Caco-2 (cell line): Measurements from ENCODE around the gene GFOD1. TPM values are rescaled to one million over a fixed set of nuclear protein-coding genes. Genes with fewer than 3 reads are reported as not detected.

Experiments
- BruUV-seq: library from RNA; stranded (reverse); fragments of 400-500 nt; replicated peaks from 2 replicates; lab custom pipeline; 2021; lab: Mats Ljungman, UMichigan
- CTCF ChIA-PET: fragments of 300-600 bp; sonication (Branson Sonifier 250); formaldehyde crosslinking; loops from one replicate; lab custom pipeline; 2022; ENCODE audit warnings: antibody characterized with exemption; lab: Charles Lee
- POLR2A ChIA-PET: fragments of 300-600 bp; sonication (Branson Sonifier 250); formaldehyde crosslinking; loops from one replicate; lab custom pipeline; 2022; ENCODE audit warnings: antibody characterized with exemption; lab: Charles Lee
- DNase-seq, 2 experiments: peaks; one replicate each; pipeline versions ENCODE4 v3.0.0 to v3.0.0-alpha.2; 2020 to 2022
- H3K27me3 ChIP-seq: replicated peaks from 2 replicates; pipeline ENCODE4 v1.6.0; 2011; ENCODE audit warnings: low read length; ENCODE audit not compliant: control insufficient read depth, insufficient read depth
- H3K36me3 ChIP-seq: 2 replicates; pipeline ENCODE4 v1.5.1; 2011; ENCODE audit warnings: low read length; ENCODE audit not compliant: control insufficient read depth, insufficient read depth
- H3K4me1 ChIP-seq: fragments of 250-450 bp; sonication (Bioruptor Pico); 2 replicates; pipeline ENCODE4 v1.5.1; 2020; ENCODE audit warnings: mild to moderate bottlenecking
- H3K4me3 ChIP-seq: 2 replicates; pipeline ENCODE4 v1.5.1; 2011; ENCODE audit warnings: low read depth, mild to moderate bottlenecking, control low read depth, low read length
- H3K9me3 ChIP-seq: fragments of 250-450 bp; sonication (Bioruptor Pico); 2 replicates; pipeline ENCODE4 v1.5.1; 2020; ENCODE audit warnings: mild to moderate bottlenecking, moderate library complexity
- H3K27ac Mint-ChIP-seq: one replicate; pipeline ENCODE4 v1.8.0; 2022; ENCODE audit warnings: mixed read lengths; ENCODE audit not compliant: unreplicated experiment
- H3K27me3 Mint-ChIP-seq: one replicate; pipeline ENCODE4 v1.8.0; 2022; ENCODE audit warnings: mixed read lengths; ENCODE audit not compliant: insufficient read depth, unreplicated experiment
- H3K36me3 Mint-ChIP-seq: one replicate; pipeline ENCODE4 v1.8.0; 2022; ENCODE audit warnings: mild to moderate bottlenecking, mixed read lengths; ENCODE audit not compliant: insufficient read depth, unreplicated experiment
- H3K4me1 Mint-ChIP-seq: one replicate; pipeline ENCODE4 v1.8.0; 2022; ENCODE audit warnings: low read depth, mixed read lengths; ENCODE audit not compliant: unreplicated experiment
- H3K4me3 Mint-ChIP-seq: one replicate; pipeline ENCODE4 v1.8.0; 2022; ENCODE audit warnings: mild to moderate bottlenecking, moderate library complexity, mixed read lengths; ENCODE audit not compliant: unreplicated experiment
- H3K9me3 Mint-ChIP-seq: one replicate; pipeline ENCODE4 v1.8.0; 2022; ENCODE audit warnings: mixed read lengths; ENCODE audit not compliant: unreplicated experiment
- intact Hi-C: fragments of 100-400 bp; cut with micrococcal nuclease; formaldehyde crosslinking; loops from one replicate; pipeline ENCODE4 v1.10.0; 2022; ENCODE audit not compliant: unreplicated experiment
- total RNA-seq: library from RNA; stranded (reverse); gene quantifications from 2 replicates; pipeline ENCODE4 v1.2.3, GENCODE V29; 2022
- TF ChIP-seq, protein P1 (sequence below), 2 experiments: fragments of 200-600 bp in 1 of 2; IDR thresholded peaks; 1 replicate in 1 of 2; 2 replicates in 1 of 2; pipeline versions ENCODE4 v1.5.1 to v1.8.0; 2011 to 2022; ENCODE audit warnings: antibody characterized with exemption in 1 of 2, control low read depth in 1 of 2, inconsistent platforms in 1 of 2, low read depth in 1 of 2, low read length in 1 of 2, mild to moderate bottlenecking in 1 of 2, moderate library complexity in 1 of 2; ENCODE audit not compliant: insufficient read depth in 1 of 2, severe bottlenecking in 1 of 2, unreplicated experiment in 1 of 2

The GFOD1 gene
- total RNA-seq, 1 experiment from 2014 or later: 0.84 TPM

DNA sequence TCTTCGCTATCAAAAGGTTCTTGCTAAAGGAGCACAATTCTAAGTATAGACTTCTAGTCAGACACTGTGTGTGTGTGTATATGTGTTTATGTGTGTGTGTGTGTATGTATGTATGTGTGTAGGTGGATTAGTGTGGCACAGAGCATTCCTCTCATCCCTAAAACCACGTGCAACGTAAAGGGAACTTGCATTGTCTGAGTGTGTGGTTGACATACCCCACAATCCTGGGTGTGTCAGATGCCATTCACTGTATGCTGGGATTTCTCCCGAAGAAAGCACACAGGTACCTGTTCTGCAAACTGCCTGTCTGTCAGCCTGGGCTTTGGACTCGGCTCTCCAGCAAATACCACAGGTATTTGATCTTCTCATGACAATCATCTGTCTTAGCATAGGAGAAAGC is 116.8 kb downstream of the GFOD1 start:
- BruUV-seq: no TSS peak
- POLR2A ChIA-PET: no interaction called here
- H3K9me3 Mint-ChIP-seq: no peaks in the 10 kb centered on the region
- Histone ChIP-seq H3K4me3 (no peak overlapping the region), H3K4me1 (no peaks in the 10 kb centered on the region), H3K9me3 (no peaks in the 10 kb centered on the region), H3K36me3 (no peaks in the 10 kb centered on the region), H3K27me3 (no peaks in the 10 kb centered on the region)
- intact Hi-C loops: no loop called here
- peaks cover 6% of the 10 kb centered on the region for H3K27me3 Mint-ChIP-seq
- DNase-seq: peak in 1 of 2 experiments; percentile 30
- CTCF ChIA-PET: no interaction called here
- TF ChIP-seq, protein P1, sequence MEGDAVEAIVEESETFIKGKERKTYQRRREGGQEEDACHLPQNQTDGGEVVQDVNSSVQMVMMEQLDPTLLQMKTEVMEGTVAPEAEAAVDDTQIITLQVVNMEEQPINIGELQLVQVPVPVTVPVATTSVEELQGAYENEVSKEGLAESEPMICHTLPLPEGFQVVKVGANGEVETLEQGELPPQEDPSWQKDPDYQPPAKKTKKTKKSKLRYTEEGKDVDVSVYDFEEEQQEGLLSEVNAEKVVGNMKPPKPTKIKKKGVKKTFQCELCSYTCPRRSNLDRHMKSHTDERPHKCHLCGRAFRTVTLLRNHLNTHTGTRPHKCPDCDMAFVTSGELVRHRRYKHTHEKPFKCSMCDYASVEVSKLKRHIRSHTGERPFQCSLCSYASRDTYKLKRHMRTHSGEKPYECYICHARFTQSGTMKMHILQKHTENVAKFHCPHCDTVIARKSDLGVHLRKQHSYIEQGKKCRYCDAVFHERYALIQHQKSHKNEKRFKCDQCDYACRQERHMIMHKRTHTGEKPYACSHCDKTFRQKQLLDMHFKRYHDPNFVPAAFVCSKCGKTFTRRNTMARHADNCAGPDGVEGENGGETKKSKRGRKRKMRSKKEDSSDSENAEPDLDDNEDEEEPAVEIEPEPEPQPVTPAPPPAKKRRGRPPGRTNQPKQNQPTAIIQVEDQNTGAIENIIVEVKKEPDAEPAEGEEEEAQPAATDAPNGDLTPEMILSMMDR (IDR thresholded peaks at IDR 0.05; ENCODE audit: insufficient read depth in 1 of 2, low read depth in 1 of 2, low read length in 1 of 2, severe bottlenecking in 1 of 2, unreplicated experiment in 1 of 2): no peak
- H3K36me3 Mint-ChIP-seq: no peaks in the 10 kb centered on the region
- peaks cover 8% of the 10 kb centered on the region for H3K4me1 Mint-ChIP-seq
- no peak overlapping the region for H3K4me3 Mint-ChIP-seq
- H3K27ac Mint-ChIP-seq: peak overlapping the region; percentile 25

DNA sequence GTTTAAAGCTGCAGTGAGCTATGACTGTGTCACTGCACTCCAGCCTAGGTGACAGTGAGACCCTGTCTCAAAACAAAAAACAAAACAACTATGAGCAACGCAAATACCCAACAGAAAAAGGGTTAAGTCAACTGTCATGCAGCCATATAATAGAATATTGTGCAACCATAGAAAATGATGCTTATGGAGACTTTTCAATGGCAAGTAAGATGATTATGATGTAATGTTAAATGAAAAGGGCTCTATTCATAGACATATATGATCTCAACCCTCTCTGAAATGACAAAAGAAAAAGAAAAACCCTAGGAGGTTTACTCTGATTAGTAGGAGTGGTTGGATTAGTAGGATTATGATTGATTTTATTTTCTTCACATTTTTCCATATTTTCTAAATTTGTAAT is 117.8 kb downstream of the GFOD1 start:
- Histone ChIP-seq H3K4me3 (no peak overlapping the region), H3K36me3 (no peaks in the 10 kb centered on the region), H3K9me3 (no peaks in the 10 kb centered on the region), H3K27me3 (no peaks in the 10 kb centered on the region), H3K4me1 (no peaks in the 10 kb centered on the region)
- ChIA-PET POLR2A (no interaction called here), CTCF (no interaction called here)
- no peak overlapping the region for H3K27ac Mint-ChIP-seq
- H3K27me3 Mint-ChIP-seq: peaks cover 6% of the 10 kb centered on the region
- no TSS peak for BruUV-seq
- peaks cover 8% of the 10 kb centered on the region for H3K4me1 Mint-ChIP-seq
- intact Hi-C loops: no loop called here
- H3K36me3 Mint-ChIP-seq: no peaks in the 10 kb centered on the region
- TF ChIP-seq, protein P1 (IDR thresholded peaks at IDR 0.05; ENCODE audit: insufficient read depth in 1 of 2, low read depth in 1 of 2, low read length in 1 of 2, severe bottlenecking in 1 of 2, unreplicated experiment in 1 of 2): no peak
- H3K9me3 Mint-ChIP-seq: no peaks in the 10 kb centered on the region
- DNase-seq: no peak
- no peak overlapping the region for H3K4me3 Mint-ChIP-seq

DNA sequence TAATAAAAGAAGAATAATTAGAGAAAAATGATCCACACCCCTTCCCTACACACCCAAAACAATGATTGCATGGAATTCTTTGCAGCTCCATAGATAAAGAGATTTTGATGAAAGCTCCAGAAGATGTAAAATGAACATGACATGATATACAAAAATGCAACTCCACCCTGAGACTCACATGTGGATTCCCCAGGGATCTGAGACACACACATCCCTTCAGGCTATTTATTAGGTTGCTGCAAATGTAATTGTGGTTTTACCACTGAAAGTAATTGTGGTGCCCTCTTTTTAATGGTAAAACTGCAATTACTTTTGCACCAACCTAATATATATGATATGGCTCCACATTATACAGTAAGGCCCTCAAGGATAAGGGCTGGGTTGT is 118.7 kb downstream of the GFOD1 start:
- Mint-ChIP-seq H3K36me3 (no peaks in the 10 kb centered on the region), H3K9me3 (no peaks in the 10 kb centered on the region), H3K27me3 (peaks cover 6% of the 10 kb centered on the region), H3K4me1 (peaks cover 8% of the 10 kb centered on the region), H3K4me3 (no peak overlapping the region), H3K27ac (no peak overlapping the region)
- no peak for DNase-seq
- intact Hi-C loops: no loop called here
- POLR2A ChIA-PET: no interaction called here
- Histone ChIP-seq H3K4me1 (no peaks in the 10 kb centered on the region), H3K27me3 (no peaks in the 10 kb centered on the region), H3K36me3 (no peaks in the 10 kb centered on the region), H3K4me3 (no peak overlapping the region), H3K9me3 (no peaks in the 10 kb centered on the region)
- no TSS peak for BruUV-seq
- TF ChIP-seq, protein P1 (IDR thresholded peaks at IDR 0.05; ENCODE audit: insufficient read depth in 1 of 2, low read depth in 1 of 2, low read length in 1 of 2, severe bottlenecking in 1 of 2, unreplicated experiment in 1 of 2): no peak
- CTCF ChIA-PET: no interaction called here
